ENCODE data around the gene OR2A1.
"Not testable (repeated sequence)": the region's sequence is repeated elsewhere in the genome, so short reads cannot be mapped to it uniquely, and the experiment has no call there.

- TF ChIP-seq ZBTB33 (IDR thresholded peaks at IDR 0.05); JUND (IDR thresholded peaks at IDR 0.05); YY1 (IDR thresholded peaks at IDR 0.05); GABPA (IDR thresholded peaks at IDR 0.05 in 1 of 2, conservative IDR thresholded peaks at IDR 0.05 in 1 of 2); TAF1 (conservative IDR thresholded peaks at IDR 0.05); NR2F2 (IDR thresholded peaks at IDR 0.05); HNF4A (conservative IDR thresholded peaks at IDR 0.05); SP1 (IDR thresholded peaks at IDR 0.05): not testable (repeated sequence)
- TF ChIP-seq, protein P1, sequence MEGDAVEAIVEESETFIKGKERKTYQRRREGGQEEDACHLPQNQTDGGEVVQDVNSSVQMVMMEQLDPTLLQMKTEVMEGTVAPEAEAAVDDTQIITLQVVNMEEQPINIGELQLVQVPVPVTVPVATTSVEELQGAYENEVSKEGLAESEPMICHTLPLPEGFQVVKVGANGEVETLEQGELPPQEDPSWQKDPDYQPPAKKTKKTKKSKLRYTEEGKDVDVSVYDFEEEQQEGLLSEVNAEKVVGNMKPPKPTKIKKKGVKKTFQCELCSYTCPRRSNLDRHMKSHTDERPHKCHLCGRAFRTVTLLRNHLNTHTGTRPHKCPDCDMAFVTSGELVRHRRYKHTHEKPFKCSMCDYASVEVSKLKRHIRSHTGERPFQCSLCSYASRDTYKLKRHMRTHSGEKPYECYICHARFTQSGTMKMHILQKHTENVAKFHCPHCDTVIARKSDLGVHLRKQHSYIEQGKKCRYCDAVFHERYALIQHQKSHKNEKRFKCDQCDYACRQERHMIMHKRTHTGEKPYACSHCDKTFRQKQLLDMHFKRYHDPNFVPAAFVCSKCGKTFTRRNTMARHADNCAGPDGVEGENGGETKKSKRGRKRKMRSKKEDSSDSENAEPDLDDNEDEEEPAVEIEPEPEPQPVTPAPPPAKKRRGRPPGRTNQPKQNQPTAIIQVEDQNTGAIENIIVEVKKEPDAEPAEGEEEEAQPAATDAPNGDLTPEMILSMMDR (IDR thresholded peaks at IDR 0.05; ENCODE audit: low read depth, low read length, missing input control) = not testable (repeated sequence)
- TF ChIP-seq, protein P2, sequence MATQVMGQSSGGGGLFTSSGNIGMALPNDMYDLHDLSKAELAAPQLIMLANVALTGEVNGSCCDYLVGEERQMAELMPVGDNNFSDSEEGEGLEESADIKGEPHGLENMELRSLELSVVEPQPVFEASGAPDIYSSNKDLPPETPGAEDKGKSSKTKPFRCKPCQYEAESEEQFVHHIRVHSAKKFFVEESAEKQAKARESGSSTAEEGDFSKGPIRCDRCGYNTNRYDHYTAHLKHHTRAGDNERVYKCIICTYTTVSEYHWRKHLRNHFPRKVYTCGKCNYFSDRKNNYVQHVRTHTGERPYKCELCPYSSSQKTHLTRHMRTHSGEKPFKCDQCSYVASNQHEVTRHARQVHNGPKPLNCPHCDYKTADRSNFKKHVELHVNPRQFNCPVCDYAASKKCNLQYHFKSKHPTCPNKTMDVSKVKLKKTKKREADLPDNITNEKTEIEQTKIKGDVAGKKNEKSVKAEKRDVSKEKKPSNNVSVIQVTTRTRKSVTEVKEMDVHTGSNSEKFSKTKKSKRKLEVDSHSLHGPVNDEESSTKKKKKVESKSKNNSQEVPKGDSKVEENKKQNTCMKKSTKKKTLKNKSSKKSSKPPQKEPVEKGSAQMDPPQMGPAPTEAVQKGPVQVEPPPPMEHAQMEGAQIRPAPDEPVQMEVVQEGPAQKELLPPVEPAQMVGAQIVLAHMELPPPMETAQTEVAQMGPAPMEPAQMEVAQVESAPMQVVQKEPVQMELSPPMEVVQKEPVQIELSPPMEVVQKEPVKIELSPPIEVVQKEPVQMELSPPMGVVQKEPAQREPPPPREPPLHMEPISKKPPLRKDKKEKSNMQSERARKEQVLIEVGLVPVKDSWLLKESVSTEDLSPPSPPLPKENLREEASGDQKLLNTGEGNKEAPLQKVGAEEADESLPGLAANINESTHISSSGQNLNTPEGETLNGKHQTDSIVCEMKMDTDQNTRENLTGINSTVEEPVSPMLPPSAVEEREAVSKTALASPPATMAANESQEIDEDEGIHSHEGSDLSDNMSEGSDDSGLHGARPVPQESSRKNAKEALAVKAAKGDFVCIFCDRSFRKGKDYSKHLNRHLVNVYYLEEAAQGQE (IDR thresholded peaks at IDR 0.05) = not testable (repeated sequence)
- TF ChIP-seq, protein P3, sequence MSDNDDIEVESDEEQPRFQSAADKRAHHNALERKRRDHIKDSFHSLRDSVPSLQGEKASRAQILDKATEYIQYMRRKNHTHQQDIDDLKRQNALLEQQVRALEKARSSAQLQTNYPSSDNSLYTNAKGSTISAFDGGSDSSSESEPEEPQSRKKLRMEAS (IDR thresholded peaks at IDR 0.05) = not testable (repeated sequence)
Measured at GRCh38 chr7:144269188-144269587, 43.0 kb upstream of the OR2A1 start, which contains the start of gene CTAGE8.

Data from liver (tissue), 3 donors.